ENCODE measurements around the gene DDX41.
"Not testable (repeated sequence)": the region's sequence is repeated elsewhere in the genome, so short reads cannot be mapped to it uniquely, and the experiment has no call there.

DDX41 gene

GRCh38 chr5:177486256-177486655 is 30.5 kb downstream of the DDX41 start:
- no peaks in the 10 kb centered on the region for H3K9me3 ChIP-seq (ENCODE audit: low read length)
- no peak overlapping the region for H3K27ac ChIP-seq (ENCODE audit: low read depth, low read length)
- H3K9ac ChIP-seq (ENCODE audit: low read length) = no peak overlapping the region
- H3K4me1 ChIP-seq (ENCODE audit: insufficient read depth, low read length) = peaks cover 80% of the 10 kb centered on the region
- no peaks in the 10 kb centered on the region for H3K27me3 ChIP-seq (ENCODE audit: control insufficient read depth in 1 of 2, insufficient read depth in 2 of 2, low read length in 2 of 2)
- peaks cover 82% of the 10 kb centered on the region for H3K36me3 ChIP-seq (ENCODE audit: insufficient read depth, low read length)
- H3K4me3 ChIP-seq (ENCODE audit: low read depth in 1 of 2, low read length in 2 of 2) = no peak overlapping the region

DNA sequence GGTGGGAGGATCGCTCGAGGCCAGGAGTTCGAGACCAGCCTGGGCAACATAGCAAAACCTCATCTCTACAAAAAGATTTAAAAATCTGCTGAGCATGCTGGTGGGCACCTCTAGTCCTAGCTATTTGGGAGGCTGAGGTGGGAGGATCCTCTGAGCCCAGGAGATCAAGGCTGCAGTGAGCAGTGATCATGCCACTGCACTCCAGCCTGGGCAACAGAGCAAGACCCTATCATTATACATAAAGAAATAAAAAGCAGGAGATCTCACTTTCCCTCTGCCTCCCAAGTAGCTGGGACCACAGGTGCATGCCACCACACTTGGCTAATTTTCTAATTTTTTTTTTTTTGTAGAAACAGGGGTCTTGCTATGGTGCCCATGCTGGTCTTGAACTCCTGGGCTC is 31.0 kb downstream of the DDX41 start:
- H3K27ac ChIP-seq (ENCODE audit: low read depth, low read length) = peak overlapping the region; percentile 80
- not testable (repeated sequence) for H3K4me3 ChIP-seq (ENCODE audit: low read depth in 1 of 2, low read length in 2 of 2); H3K9ac ChIP-seq (ENCODE audit: low read length); H3K9me3 ChIP-seq (ENCODE audit: low read length); H3K27me3 ChIP-seq (ENCODE audit: control insufficient read depth in 1 of 2, insufficient read depth in 2 of 2, low read length in 2 of 2)
- H3K4me1 ChIP-seq (ENCODE audit: insufficient read depth, low read length) = peaks cover 76% of the 10 kb centered on the region
- H3K36me3 ChIP-seq (ENCODE audit: insufficient read depth, low read length) = peaks cover 77% of the 10 kb centered on the region

DNA sequence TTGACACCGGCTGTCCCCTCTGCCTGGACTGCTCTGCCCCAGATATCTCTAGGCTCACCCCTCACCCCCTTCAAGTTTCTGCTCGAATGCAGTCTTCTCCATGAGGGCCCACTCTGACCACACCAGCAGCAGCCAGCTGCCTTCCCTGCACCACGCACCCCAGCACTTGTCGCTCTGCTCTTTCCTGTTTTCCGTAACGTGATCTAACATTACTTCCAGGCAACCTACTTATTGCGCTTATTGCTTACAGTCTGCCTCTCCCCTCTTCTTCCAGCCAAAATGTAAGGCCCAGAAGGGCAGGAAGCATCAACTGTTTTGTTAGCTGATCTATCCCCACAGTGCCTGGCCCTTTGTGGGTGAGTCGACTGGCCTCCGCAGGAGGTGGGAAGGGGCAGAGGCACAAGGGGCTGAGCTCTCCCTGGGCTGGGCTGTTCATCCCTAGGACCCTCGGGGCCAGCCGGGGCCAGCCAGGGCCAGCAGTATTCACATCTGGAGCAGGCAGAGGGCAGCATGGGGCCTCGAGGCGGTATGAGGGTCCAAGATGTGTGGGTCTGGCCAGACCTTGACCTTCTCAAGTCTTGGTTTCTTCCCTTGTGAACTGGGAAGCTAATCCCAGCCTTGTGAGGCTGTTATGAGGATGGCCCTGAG is 31.7 kb downstream of the DDX41 start:
- Histone ChIP-seq H3K4me3 (ENCODE audit: low read depth in 1 of 2, low read length in 2 of 2) (no peak overlapping the region), H3K9me3 (ENCODE audit: low read length) (no peaks in the 10 kb centered on the region), H3K27me3 (ENCODE audit: control insufficient read depth in 1 of 2, insufficient read depth in 2 of 2, low read length in 2 of 2) (no peaks in the 10 kb centered on the region), H3K4me1 (ENCODE audit: insufficient read depth, low read length) (peaks cover 71% of the 10 kb centered on the region), H3K36me3 (ENCODE audit: insufficient read depth, low read length) (peaks cover 70% of the 10 kb centered on the region), H3K27ac (ENCODE audit: low read depth, low read length) (peak overlapping the region; percentile 80), H3K9ac (ENCODE audit: low read length) (no peak overlapping the region)

- H3K9me3 ChIP-seq (ENCODE audit: low read length) = no peaks in the 10 kb centered on the region
- no peaks in the 10 kb centered on the region for H3K27me3 ChIP-seq (ENCODE audit: control insufficient read depth in 1 of 2, insufficient read depth in 2 of 2, low read length in 2 of 2)
- H3K4me3 ChIP-seq (ENCODE audit: low read depth in 1 of 2, low read length in 2 of 2) = no peak overlapping the region
- H3K4me1 ChIP-seq (ENCODE audit: insufficient read depth, low read length) = peaks cover 71% of the 10 kb centered on the region
- H3K27ac ChIP-seq (ENCODE audit: low read depth, low read length) = peak overlapping the region; percentile 80
- peaks cover 63% of the 10 kb centered on the region for H3K36me3 ChIP-seq (ENCODE audit: insufficient read depth, low read length)
- no peak overlapping the region for H3K9ac ChIP-seq (ENCODE audit: low read length)
Measured at GRCh38 chr5:177483994-177484901, 32.5 kb downstream of the DDX41 start.

DNA sequence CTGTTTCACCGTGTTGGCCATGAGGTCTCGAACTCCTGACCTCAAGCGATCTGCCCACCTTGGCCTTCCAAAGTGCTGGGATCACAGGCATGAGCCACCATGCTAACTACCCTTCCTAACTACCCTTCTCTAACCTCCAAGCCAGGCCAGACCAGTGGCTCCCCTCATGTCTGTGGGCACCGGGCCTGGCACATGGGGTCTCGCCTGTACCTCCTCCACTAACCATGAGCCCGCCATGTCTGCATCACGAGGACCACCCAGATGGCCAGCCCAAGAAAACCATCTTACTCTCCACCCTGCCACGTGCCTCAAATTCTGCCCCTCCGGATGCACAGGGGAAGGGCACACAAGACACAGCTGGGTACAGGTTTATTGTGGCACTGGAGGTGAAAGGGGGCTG is 33.7 kb downstream of the DDX41 start:
- Histone ChIP-seq H3K27ac (ENCODE audit: low read depth, low read length) (peak overlapping the region; percentile 80), H3K4me1 (ENCODE audit: insufficient read depth, low read length) (peaks cover 79% of the 10 kb centered on the region), H3K4me3 (ENCODE audit: low read depth in 1 of 2, low read length in 2 of 2) (no peak overlapping the region), H3K9ac (ENCODE audit: low read length) (no peak overlapping the region), H3K27me3 (ENCODE audit: control insufficient read depth in 1 of 2, insufficient read depth in 2 of 2, low read length in 2 of 2) (no peaks in the 10 kb centered on the region), H3K9me3 (ENCODE audit: low read length) (no peaks in the 10 kb centered on the region), H3K36me3 (ENCODE audit: insufficient read depth, low read length) (peaks cover 51% of the 10 kb centered on the region)

DNA sequence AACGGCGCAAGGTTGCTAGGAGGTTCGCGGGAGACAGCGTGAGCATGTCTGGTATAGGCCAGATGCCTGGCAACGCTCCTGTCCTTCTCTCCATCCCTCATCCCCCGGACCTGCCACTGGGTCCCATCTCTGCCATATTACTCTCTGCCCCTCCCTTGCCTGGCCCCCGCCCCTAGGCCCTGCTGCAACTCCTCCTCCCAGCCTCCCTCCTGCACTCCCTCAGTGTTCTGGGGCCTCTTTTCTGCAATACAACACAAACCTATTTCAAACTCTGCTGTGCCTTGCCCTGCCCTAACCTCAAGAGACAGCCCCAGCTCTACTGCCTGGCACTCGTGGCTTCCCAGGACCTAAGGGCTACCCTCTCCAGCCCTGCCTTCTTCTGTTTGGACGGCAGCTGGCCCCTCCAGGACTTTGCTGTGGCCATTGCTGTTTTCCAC is 34.4 kb downstream of the DDX41 start:
- H3K4me3 ChIP-seq (ENCODE audit: low read depth in 1 of 2, low read length in 2 of 2) = no peak overlapping the region
- peaks cover 82% of the 10 kb centered on the region for H3K4me1 ChIP-seq (ENCODE audit: insufficient read depth, low read length)
- no peaks in the 10 kb centered on the region for H3K27me3 ChIP-seq (ENCODE audit: control insufficient read depth in 1 of 2, insufficient read depth in 2 of 2, low read length in 2 of 2)
- H3K9me3 ChIP-seq (ENCODE audit: low read length) = no peaks in the 10 kb centered on the region
- H3K27ac ChIP-seq (ENCODE audit: low read depth, low read length) = no peak overlapping the region
- H3K36me3 ChIP-seq (ENCODE audit: insufficient read depth, low read length) = peaks cover 44% of the 10 kb centered on the region
- no peak overlapping the region for H3K9ac ChIP-seq (ENCODE audit: low read length)

GRCh38 chr5:177479774-177480173 is 37.0 kb downstream of the DDX41 start:
- Histone ChIP-seq H3K36me3 (ENCODE audit: insufficient read depth, low read length) (peaks cover 26% of the 10 kb centered on the region), H3K27ac (ENCODE audit: low read depth, low read length) (peak overlapping the region; percentile 76), H3K4me3 (ENCODE audit: low read depth in 1 of 2, low read length in 2 of 2) (no peak overlapping the region), H3K9me3 (ENCODE audit: low read length) (no peaks in the 10 kb centered on the region), H3K27me3 (ENCODE audit: control insufficient read depth in 1 of 2, insufficient read depth in 2 of 2, low read length in 2 of 2) (no peaks in the 10 kb centered on the region), H3K9ac (ENCODE audit: low read length) (no peak overlapping the region), H3K4me1 (ENCODE audit: insufficient read depth, low read length) (peaks cover 88% of the 10 kb centered on the region)

DNA sequence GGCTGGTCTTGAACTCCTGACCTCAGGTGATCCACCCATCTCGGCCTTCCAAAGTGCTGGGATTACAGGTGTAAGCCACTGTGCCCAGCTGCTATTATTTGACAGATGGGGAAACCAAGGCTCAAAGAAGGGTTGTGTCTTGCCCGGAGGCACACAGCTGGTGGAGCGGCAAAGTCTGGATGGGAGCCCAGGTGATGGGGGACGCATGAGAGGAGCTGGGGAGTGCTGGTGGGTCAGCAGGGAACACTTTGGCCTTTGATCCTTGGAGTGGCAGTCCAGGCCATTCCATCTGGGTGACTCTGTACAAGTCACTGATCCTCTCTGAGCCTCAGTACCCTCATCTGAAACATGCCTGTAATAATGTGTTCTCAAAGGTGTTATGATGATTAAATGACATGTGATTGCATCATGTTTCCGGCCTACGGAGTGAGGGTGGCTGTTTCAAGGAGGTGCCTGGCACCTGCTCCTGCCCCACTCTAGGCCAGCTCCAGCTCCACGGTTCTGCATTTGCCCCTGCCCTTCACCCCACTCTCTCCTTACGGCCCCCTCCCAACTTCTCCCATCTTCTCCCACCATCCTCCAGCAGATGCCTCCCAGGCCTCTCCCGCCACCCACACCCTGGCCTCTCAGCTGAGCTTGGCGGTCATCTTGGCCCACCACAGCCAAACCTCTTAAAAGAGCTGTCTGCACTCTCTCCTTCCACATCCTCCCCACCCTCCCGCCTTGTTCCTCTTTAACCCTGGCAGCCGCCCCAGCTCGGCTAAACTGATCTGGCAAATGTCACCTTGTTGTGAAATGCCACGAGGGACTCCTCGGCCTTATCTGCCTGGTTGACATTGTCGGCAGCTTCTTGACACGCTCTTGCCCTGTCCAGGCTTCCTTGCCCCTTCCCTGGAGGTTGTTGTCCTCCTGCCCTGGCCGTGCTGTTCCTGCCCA is 37.8 kb downstream of the DDX41 start:
- Histone ChIP-seq H3K27ac (ENCODE audit: low read depth, low read length) (peak overlapping the region; percentile 76), H3K36me3 (ENCODE audit: insufficient read depth, low read length) (peaks cover 18% of the 10 kb centered on the region), H3K4me3 (ENCODE audit: low read depth in 1 of 2, low read length in 2 of 2) (no peak overlapping the region), H3K27me3 (ENCODE audit: control insufficient read depth in 1 of 2, insufficient read depth in 2 of 2, low read length in 2 of 2) (no peaks in the 10 kb centered on the region), H3K9ac (ENCODE audit: low read length) (no peak overlapping the region), H3K9me3 (ENCODE audit: low read length) (no peaks in the 10 kb centered on the region), H3K4me1 (ENCODE audit: insufficient read depth, low read length) (peaks cover 88% of the 10 kb centered on the region)

DNA sequence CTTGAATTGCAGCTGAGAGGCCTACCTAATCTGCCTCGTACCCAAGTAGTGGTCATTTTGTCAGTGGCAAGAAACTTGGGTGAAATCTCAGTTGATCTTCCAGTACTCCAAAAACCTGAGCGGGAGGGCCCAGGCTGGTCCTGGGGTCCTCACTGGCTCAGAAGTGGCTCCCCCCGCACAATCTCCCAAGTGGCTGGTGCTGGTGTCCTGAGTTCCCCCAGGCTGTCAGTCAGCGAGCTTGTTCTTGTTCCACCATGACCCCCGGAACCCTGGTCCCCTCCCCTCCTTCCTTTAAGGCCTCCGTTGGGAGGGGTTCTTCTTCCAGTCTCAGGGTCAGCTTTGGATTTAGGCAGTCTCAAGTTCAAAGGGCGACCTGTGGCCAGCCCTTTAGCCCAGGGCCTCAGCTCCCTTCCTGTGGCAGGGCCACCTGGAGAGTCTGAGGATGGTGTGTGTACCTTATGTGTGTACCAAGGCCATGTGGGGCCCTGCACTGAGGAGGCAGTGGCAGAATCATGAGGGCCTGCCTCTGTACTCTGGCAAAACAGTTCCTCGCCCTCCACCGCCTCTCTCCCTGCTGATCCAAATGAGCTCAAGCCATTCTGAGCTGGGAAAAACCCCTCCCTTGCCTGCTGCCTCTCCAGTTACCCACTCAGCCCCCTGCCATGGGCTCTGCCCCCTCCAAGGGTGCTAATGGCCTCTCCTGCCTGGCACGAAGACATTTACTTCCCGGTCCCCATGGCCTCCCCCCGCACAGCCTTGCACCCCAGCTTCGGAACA is 38.9 kb downstream of the DDX41 start:
- Histone ChIP-seq H3K36me3 (ENCODE audit: insufficient read depth, low read length) (peaks cover 7% of the 10 kb centered on the region), H3K4me3 (ENCODE audit: low read depth in 1 of 2, low read length in 2 of 2) (no peak overlapping the region), H3K4me1 (ENCODE audit: insufficient read depth, low read length) (peaks cover 78% of the 10 kb centered on the region), H3K9me3 (ENCODE audit: low read length) (no peaks in the 10 kb centered on the region), H3K27me3 (ENCODE audit: control insufficient read depth in 1 of 2, insufficient read depth in 2 of 2, low read length in 2 of 2) (no peaks in the 10 kb centered on the region), H3K9ac (ENCODE audit: low read length) (no peak overlapping the region), H3K27ac (ENCODE audit: low read depth, low read length) (peak overlapping the region; percentile 70)

DNA sequence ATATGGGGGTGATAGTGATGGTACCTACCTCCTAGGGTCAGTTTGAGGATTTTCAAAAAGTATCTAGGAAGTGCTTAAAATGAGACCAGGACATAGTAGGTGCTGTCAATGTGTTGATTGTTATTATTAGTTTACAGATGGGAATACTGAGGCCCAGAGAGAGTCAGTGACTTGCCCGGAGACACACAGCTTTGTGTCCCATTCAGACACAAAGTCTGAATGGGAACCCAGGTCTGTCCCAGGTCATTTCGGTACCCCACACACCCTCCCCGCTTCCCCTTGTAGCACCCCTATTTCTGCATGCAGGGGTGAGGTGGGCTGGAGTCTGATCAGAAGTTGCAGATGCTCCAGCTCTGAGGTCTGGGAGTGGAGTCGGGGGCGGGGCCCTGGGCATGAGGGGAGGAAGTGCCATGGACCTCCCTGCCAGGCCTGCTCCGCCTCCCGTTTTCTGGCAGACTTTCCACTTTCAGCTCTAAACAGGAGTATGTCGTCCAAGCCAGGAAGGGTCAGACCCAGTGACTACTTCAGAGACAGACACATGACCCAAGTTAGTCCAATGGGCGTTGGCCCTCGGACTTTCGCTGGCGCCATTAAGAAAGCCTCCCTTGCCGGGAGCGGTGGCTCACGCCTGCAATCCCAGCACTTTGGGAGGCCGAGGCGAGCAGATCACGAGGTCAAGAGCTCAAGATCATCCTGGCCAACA is 40.1 kb downstream of the DDX41 start:
- Histone ChIP-seq H3K36me3 (ENCODE audit: insufficient read depth, low read length) (peaks cover 2% of the 10 kb centered on the region), H3K27ac (ENCODE audit: low read depth, low read length) (peak overlapping the region; percentile 17), H3K4me1 (ENCODE audit: insufficient read depth, low read length) (peaks cover 74% of the 10 kb centered on the region), H3K4me3 (ENCODE audit: low read depth in 1 of 2, low read length in 2 of 2) (no peak overlapping the region), H3K9me3 (ENCODE audit: low read length) (no peaks in the 10 kb centered on the region), H3K9ac (ENCODE audit: low read length) (no peak overlapping the region), H3K27me3 (ENCODE audit: control insufficient read depth in 1 of 2, insufficient read depth in 2 of 2, low read length in 2 of 2) (no peaks in the 10 kb centered on the region)
